ENCODE measurements around the gene FMOD. TPM values are rescaled to one million over a fixed set of nuclear protein-coding genes. Genes with fewer than 3 reads are reported as not detected.

Gene FMOD
- 0.22 and 0.27 TPM in 2 replicates for total RNA-seq

GRCh38 chr1:203351037-203351625 is at the start of gene FMOD:
FMOD (minus strand) TSS chr1:203351122; CDS start chr1:203348270, 2,852 bp downstream.

GRCh38 chr1:203304919-203305808 is 45.8 kb downstream of the FMOD start, which contains the start of gene BTG2:
BTG2 (plus strand) TSS chr1:203305519; CDS start chr1:203305607, 88 bp downstream.

Small RNA genes within 50 kb of the gene (small RNA-seq; reads per million reads assigned to genes)
- not detected for gene AL359837.1
- gene RNU6-487P, result 0.77 reads per million, percentile 8 among the genes with 10 or more reads in this experiment

Other genes with a start within 250 kb of the FMOD start
- gene ADORA1, start 223.4 kb downstream of the FMOD start, total RNA-seq, result under 0.01 TPM in 1 of 2 replicates, not detected in the other
- not detected in 2 replicates for gene MYBPH, start 175.3 kb downstream of the FMOD start, total RNA-seq
- 1.7 and 2.9 TPM in 2 replicates for gene CHI3L1, start 164.4 kb downstream of the FMOD start, total RNA-seq
- gene CHIT1, start 121.4 kb downstream of the FMOD start, total RNA-seq, result not detected in 2 replicates
- gene BTG2, start 45.6 kb downstream of the FMOD start, total RNA-seq, result 54.6 and 55.2 TPM in 2 replicates
- gene PRELP, start 124.7 kb upstream of the FMOD start, total RNA-seq, result 0.07 TPM in 1 of 2 replicates, not detected in the other
- not detected in 2 replicates for gene OPTC, start 143.0 kb upstream of the FMOD start, total RNA-seq

Measured in thoracic aorta endothelial cell (primary cell).